Thoracic aorta (tissue), 2 donors: ENCODE results near the gene KIAA1671. TPM values are rescaled to one million over a fixed set of nuclear protein-coding genes. Genes with fewer than 3 reads are reported as not detected.
"Not testable (repeated sequence)": the region's sequence is repeated elsewhere in the genome, so short reads cannot be mapped to it uniquely, and the experiment has no call there.

Experiments used
- ATAC-seq: fragments of 150-250 bp; one replicate; pipeline ENCODE4 v1.8.0; 2017; ENCODE audit warnings: low read depth; ENCODE audit not compliant: insufficient number of reproducible peaks, low FRiP score
- DNase-seq: peaks from one replicate; pipeline ENCODE4 v3.0.0-alpha.2; 2020; ENCODE audit warnings: low spot score
- H3K27ac ChIP-seq, 2 donors: fragments of 200-600 bp; sonication (generic); 1 replicate in 1 of 2; 2 replicates in 1 of 2; pipeline ENCODE4 v1.5.1; 2016; ENCODE audit warnings: mild to moderate bottlenecking in 2 of 2, moderate library complexity in 2 of 2
- H3K27me3 ChIP-seq: fragments of 200-600 bp; sonication (generic); replicated peaks from 2 replicates; pipeline ENCODE4 v1.6.0; 2016; ENCODE audit warnings: mild to moderate bottlenecking; ENCODE audit not compliant: insufficient read depth
- H3K36me3 ChIP-seq: fragments of 200-600 bp; sonication (generic); one replicate; pipeline ENCODE4 v1.5.1; 2016
- H3K4me1 ChIP-seq, 2 donors: fragments of 200-600 bp; sonication (generic); 1 replicate in 1 of 2; 2 replicates in 1 of 2; pipeline versions ENCODE4 v1.5.1 to v1.6.0; 2016; ENCODE audit warnings: low read depth in 2 of 2, mild to moderate bottlenecking in 1 of 2; ENCODE audit not compliant: control insufficient read depth in 1 of 2
- H3K4me3 ChIP-seq: fragments of 200-600 bp; sonication (generic); 2 replicates; pipeline ENCODE4 v1.5.1; 2016; ENCODE audit warnings: mild to moderate bottlenecking
- H3K9me3 ChIP-seq: fragments of 200-600 bp; sonication (generic); 2 replicates; pipeline ENCODE4 v1.5.1; 2016
- CTCF ChIP-seq: fragments of 200-600 bp; sonication (generic); IDR thresholded peaks from one replicate; pipeline ENCODE4 v1.5.1; 2019; ENCODE audit warnings: antibody characterized with exemption
- total RNA-seq, 2 donors: library from RNA; depleted of rRNA; stranded (reverse); fragments of >200 nt; gene quantifications; one replicate each; pipeline versions ENCODE4 v1.1.0 to v1.2.3, GENCODE V29; 2016

The KIAA1671 gene
- total RNA-seq, 2 donors from 2014 or later: 57.8 to 86.8 TPM

GRCh38 chr22:25176175-25176574 lies 223.7 kb downstream of the KIAA1671 start:
- Histone ChIP-seq H3K9me3 (no peaks in the 10 kb centered on the region), H3K4me1 (no peaks in the 10 kb centered on the region), H3K4me3 (no peak overlapping the region), H3K27me3 (no peaks in the 10 kb centered on the region), H3K36me3 (peaks cover 51% of the 10 kb centered on the region), H3K27ac (no peak overlapping the region)
- DNase-seq: no peak
- ATAC-seq: no peak
- TF ChIP-seq CTCF: no peak

GRCh38 chr22:25176799-25177198 lies 224.3 kb downstream of the KIAA1671 start:
- Histone ChIP-seq H3K4me3 (no peak overlapping the region), H3K4me1 (no peaks in the 10 kb centered on the region), H3K36me3 (peaks cover 56% of the 10 kb centered on the region), H3K27ac (no peak overlapping the region), H3K9me3 (no peaks in the 10 kb centered on the region), H3K27me3 (no peaks in the 10 kb centered on the region)
- ATAC-seq (no peak), DNase-seq (no peak)
- TF ChIP-seq CTCF: no peak

GRCh38 chr22:25177226-25177625 lies 224.7 kb downstream of the KIAA1671 start:
- TF ChIP-seq CTCF: no peak
- Histone ChIP-seq H3K4me3 (no peak overlapping the region), H3K4me1 (peaks cover under 1 to 2% of the 10 kb centered on the region in 2 donors), H3K27me3 (no peaks in the 10 kb centered on the region), H3K27ac (no peak overlapping the region), H3K36me3 (peaks cover 56% of the 10 kb centered on the region), H3K9me3 (no peaks in the 10 kb centered on the region)
- no peak for DNase-seq
- no peak for ATAC-seq

GRCh38 chr22:25177895-25178294 lies 225.4 kb downstream of the KIAA1671 start:
- no peaks in the 10 kb centered on the region for H3K9me3 ChIP-seq
- no peak overlapping the region for H3K27ac ChIP-seq
- H3K27me3 ChIP-seq: no peaks in the 10 kb centered on the region
- ATAC-seq (no peak), DNase-seq (no peak)
- TF ChIP-seq CTCF: no peak
- no peak overlapping the region for H3K4me3 ChIP-seq
- peaks cover 7 to 8% of the 10 kb centered on the region in 2 donors for H3K4me1 ChIP-seq
- H3K36me3 ChIP-seq: peaks cover 55% of the 10 kb centered on the region

- not testable (repeated sequence) for H3K9me3 ChIP-seq, H3K27me3 ChIP-seq, H3K27ac ChIP-seq, ATAC-seq, H3K4me1 ChIP-seq, H3K4me3 ChIP-seq, DNase-seq
- H3K36me3 ChIP-seq: peaks cover 52% of the 10 kb centered on the region
Measured at GRCh38 chr22:25178348-25178747, 225.8 kb downstream of the KIAA1671 start.

GRCh38 chr22:25178869-25179631 lies 226.5 kb downstream of the KIAA1671 start:
- H3K27ac ChIP-seq, H3K9me3 ChIP-seq, ATAC-seq, H3K4me3 ChIP-seq, DNase-seq, H3K27me3 ChIP-seq, H3K4me1 ChIP-seq: not testable (repeated sequence)
- H3K36me3 ChIP-seq: peaks cover 54% of the 10 kb centered on the region
